Measurements from ENCODE around the gene RAX2.
"Not testable (repeated sequence)": the region's sequence is repeated elsewhere in the genome, so short reads cannot be mapped to it uniquely, and the experiment has no call there.

RAX2 gene

GRCh38 chr19:3768748-3769099, 3.3 kb downstream of the RAX2 start:
- ChIA-PET POLR2A (no interaction called here), CTCF (no interaction called here)
- TF ChIP-seq, protein P1, sequence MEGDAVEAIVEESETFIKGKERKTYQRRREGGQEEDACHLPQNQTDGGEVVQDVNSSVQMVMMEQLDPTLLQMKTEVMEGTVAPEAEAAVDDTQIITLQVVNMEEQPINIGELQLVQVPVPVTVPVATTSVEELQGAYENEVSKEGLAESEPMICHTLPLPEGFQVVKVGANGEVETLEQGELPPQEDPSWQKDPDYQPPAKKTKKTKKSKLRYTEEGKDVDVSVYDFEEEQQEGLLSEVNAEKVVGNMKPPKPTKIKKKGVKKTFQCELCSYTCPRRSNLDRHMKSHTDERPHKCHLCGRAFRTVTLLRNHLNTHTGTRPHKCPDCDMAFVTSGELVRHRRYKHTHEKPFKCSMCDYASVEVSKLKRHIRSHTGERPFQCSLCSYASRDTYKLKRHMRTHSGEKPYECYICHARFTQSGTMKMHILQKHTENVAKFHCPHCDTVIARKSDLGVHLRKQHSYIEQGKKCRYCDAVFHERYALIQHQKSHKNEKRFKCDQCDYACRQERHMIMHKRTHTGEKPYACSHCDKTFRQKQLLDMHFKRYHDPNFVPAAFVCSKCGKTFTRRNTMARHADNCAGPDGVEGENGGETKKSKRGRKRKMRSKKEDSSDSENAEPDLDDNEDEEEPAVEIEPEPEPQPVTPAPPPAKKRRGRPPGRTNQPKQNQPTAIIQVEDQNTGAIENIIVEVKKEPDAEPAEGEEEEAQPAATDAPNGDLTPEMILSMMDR (IDR thresholded peaks at IDR 0.05; ENCODE audit: insufficient read depth, low read length, missing control alignments), result no peak
- no peak overlapping the region for H3K4me3 ChIP-seq (ENCODE audit: low read depth, low read length)
- DNase-seq (ENCODE audit: low read depth, low spot score), result no peak

- CTCF ChIA-PET, result no interaction called here
- TF ChIP-seq, protein P1 (IDR thresholded peaks at IDR 0.05; ENCODE audit: insufficient read depth, low read length, missing control alignments), result no peak
- H3K4me3 ChIP-seq (ENCODE audit: low read depth, low read length), result no peak overlapping the region
- DNase-seq (ENCODE audit: low read depth, low spot score), result no peak
- POLR2A ChIA-PET, result no interaction called here
These were observed 3.8 kb downstream of the RAX2 start for GRCh38 chr19:3768015-3768747.

GRCh38 chr19:3767050-3767449, 5.0 kb downstream of the RAX2 start:
- ChIA-PET POLR2A (no interaction called here), CTCF (no interaction called here)
- H3K4me3 ChIP-seq (ENCODE audit: low read depth, low read length), result no peak overlapping the region
- no peak for DNase-seq (ENCODE audit: low read depth, low spot score)
- TF ChIP-seq, protein P1 (IDR thresholded peaks at IDR 0.05; ENCODE audit: insufficient read depth, low read length, missing control alignments), result no peak

- CTCF ChIA-PET, result no interaction called here
- no peak for DNase-seq (ENCODE audit: low read depth, low spot score)
- no peak overlapping the region for H3K4me3 ChIP-seq (ENCODE audit: low read depth, low read length)
- TF ChIP-seq, protein P1 (IDR thresholded peaks at IDR 0.05; ENCODE audit: insufficient read depth, low read length, missing control alignments), result no peak
- POLR2A ChIA-PET, result no interaction called here
These were observed 5.5 kb downstream of the RAX2 start for GRCh38 chr19:3766520-3766919.

DNA sequence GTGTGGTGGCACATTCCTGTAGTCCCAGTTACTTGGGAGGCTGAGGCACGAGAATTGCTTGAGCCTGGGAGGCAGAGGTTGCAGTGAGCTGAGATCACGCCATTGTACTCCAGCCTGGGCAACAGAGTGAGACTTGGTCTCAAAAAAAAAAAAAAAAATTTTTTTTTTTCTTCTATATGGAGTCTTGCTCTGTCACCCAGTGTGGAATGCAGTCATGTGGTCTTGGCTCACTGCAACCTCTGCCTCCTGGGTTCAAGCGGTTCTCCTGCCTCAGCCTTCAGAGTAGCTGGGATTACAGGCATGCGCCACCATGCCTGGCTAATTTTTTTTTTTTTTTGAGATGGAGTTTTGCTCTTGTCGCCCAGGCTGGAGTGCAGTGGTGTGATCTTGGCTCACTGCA, 6.3 kb downstream of the RAX2 start:
- CTCF ChIA-PET; H3K4me3 ChIP-seq (ENCODE audit: low read depth, low read length); DNase-seq (ENCODE audit: low read depth, low spot score); POLR2A ChIA-PET: not testable (repeated sequence)

DNA sequence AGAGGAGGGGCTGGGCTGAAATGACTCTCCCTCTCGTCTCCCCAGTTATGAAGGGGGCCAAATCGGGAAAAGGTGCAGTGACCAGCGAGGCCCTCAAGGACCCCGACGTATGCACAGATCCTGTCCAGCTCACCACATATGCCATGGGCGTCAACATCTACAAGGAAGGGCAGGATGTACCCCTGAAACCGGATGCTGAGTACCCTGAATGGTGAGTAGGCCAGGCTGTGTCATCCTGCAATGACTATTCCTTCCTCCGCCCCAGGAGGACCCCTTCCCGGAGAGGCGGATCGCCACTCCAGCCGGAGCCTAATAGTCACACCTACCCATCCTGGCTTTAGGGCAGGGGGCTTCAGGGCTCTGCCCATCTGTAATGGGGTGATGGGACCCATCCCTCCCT, 6.9 kb downstream of the RAX2 start:
- CTCF ChIA-PET, result no interaction called here
- POLR2A ChIA-PET, result no interaction called here
- H3K4me3 ChIP-seq (ENCODE audit: low read depth, low read length), result no peak overlapping the region
- no peak for DNase-seq (ENCODE audit: low read depth, low spot score)
- TF ChIP-seq, protein P1 (IDR thresholded peaks at IDR 0.05; ENCODE audit: insufficient read depth, low read length, missing control alignments), result no peak

Measured in AG04449 (cell line).